ENCODE results near the gene ORM1.

The ORM1 gene

GRCh38 chr9:114361542-114361941, 38.6 kb downstream of the ORM1 start:
- TF ChIP-seq, protein P1, sequence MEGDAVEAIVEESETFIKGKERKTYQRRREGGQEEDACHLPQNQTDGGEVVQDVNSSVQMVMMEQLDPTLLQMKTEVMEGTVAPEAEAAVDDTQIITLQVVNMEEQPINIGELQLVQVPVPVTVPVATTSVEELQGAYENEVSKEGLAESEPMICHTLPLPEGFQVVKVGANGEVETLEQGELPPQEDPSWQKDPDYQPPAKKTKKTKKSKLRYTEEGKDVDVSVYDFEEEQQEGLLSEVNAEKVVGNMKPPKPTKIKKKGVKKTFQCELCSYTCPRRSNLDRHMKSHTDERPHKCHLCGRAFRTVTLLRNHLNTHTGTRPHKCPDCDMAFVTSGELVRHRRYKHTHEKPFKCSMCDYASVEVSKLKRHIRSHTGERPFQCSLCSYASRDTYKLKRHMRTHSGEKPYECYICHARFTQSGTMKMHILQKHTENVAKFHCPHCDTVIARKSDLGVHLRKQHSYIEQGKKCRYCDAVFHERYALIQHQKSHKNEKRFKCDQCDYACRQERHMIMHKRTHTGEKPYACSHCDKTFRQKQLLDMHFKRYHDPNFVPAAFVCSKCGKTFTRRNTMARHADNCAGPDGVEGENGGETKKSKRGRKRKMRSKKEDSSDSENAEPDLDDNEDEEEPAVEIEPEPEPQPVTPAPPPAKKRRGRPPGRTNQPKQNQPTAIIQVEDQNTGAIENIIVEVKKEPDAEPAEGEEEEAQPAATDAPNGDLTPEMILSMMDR (IDR thresholded peaks at IDR 0.05; ENCODE audit: control insufficient read depth, insufficient read depth, low read depth, low read length, missing control alignments): no peak
- no peak overlapping the region for H3K4me3 ChIP-seq (ENCODE audit: control insufficient read depth, low read depth, low read length)
- no peak for DNase-seq (ENCODE audit: low read depth)

DNA sequence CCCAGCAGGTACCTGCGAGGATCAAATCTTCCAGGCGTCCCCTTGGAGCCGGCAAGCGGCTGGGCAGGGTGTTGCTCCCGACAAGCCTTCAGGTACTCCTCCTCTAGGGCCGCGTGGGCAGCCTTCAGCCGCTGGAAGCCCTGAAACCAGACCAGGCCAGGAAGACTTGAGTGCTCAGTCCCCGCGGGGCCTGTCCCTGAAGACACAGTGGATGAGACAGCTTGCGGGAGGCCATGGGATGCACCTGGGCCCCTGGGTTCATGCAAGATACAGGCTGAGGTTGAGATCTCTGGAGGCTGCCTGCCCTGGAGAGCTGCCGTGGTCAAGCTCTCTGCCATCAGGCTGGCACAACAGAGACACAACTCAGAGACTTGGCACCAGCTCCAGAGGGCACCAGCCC, 39.5 kb downstream of the ORM1 start:
- no peak for DNase-seq (ENCODE audit: low read depth)
- no peak overlapping the region for H3K4me3 ChIP-seq (ENCODE audit: control insufficient read depth, low read depth, low read length)
- TF ChIP-seq, protein P1 (IDR thresholded peaks at IDR 0.05; ENCODE audit: control insufficient read depth, insufficient read depth, low read depth, low read length, missing control alignments): no peak

GRCh38 chr9:114363424-114363823, 40.5 kb downstream of the ORM1 start:
- no peak overlapping the region for H3K4me3 ChIP-seq (ENCODE audit: control insufficient read depth, low read depth, low read length)
- DNase-seq (ENCODE audit: low read depth): no peak
- TF ChIP-seq, protein P1 (IDR thresholded peaks at IDR 0.05; ENCODE audit: control insufficient read depth, insufficient read depth, low read depth, low read length, missing control alignments): no peak

- H3K4me3 ChIP-seq (ENCODE audit: control insufficient read depth, low read depth, low read length): no peak overlapping the region
- DNase-seq (ENCODE audit: low read depth): peak; percentile 87
- TF ChIP-seq, protein P1 (IDR thresholded peaks at IDR 0.05; ENCODE audit: control insufficient read depth, insufficient read depth, low read depth, low read length, missing control alignments): no peak
Observed at GRCh38 chr9:114364134-114365041, 41.5 kb downstream of the ORM1 start.

- TF ChIP-seq, protein P1 (IDR thresholded peaks at IDR 0.05; ENCODE audit: control insufficient read depth, insufficient read depth, low read depth, low read length, missing control alignments): no peak
- H3K4me3 ChIP-seq (ENCODE audit: control insufficient read depth, low read depth, low read length): no peak overlapping the region
- no peak for DNase-seq (ENCODE audit: low read depth)
Observed at GRCh38 chr9:114365194-114365593, 42.3 kb downstream of the ORM1 start.

DNA sequence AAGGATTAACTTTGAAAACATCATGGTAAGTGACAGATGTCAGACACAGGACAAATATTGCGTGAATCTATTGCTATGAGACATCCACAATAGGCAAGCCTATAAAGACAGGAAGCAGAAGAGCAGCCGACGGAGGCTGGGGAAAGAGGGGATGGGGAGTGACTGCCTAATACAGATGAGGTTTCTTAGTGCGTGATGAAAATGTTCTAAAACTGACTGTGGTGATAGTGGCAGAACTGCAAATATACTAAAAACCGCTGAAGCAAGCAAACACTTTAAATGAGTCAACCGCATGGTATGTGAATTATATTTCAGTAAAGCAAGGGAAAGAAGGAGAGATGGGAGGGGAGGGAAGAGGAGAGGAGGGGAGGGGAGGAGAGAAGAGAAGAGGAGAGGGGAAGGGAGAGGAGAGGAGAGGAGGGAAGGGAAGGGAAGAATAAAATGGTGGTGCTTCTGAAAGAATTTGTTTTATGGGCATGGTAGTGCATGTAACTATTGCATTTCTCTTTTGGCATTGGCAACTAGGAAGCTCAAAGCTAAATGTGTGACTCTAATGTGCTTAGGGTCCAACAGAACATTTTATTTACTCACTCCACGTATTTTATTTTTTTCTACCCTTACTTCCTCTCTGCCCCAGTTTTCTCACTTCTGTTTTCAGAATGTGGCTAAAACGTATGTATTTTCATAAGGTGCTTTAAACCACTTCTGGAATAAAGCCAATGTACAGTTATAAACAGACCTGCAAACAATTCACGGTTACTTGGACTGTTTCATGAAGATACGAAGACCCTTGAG, 43.6 kb downstream of the ORM1 start:
- TF ChIP-seq, protein P1 (IDR thresholded peaks at IDR 0.05; ENCODE audit: control insufficient read depth, insufficient read depth, low read depth, low read length, missing control alignments): no peak
- peak; percentile 79 for DNase-seq (ENCODE audit: low read depth)
- H3K4me3 ChIP-seq (ENCODE audit: control insufficient read depth, low read depth, low read length): no peak overlapping the region
